H1 (cell line): ENCODE results near the gene PRR27. TPM values are rescaled to one million over a fixed set of nuclear protein-coding genes. Genes with fewer than 3 reads are reported as not detected.
A peak's percentile ranks its signal among the peaks of the same experiment; 100 is the strongest.

Experiments
- CTCF ChIA-PET: fragments of 300-600 bp; sonication (Branson Sonifier 250); formaldehyde crosslinking; loops from one replicate; lab custom pipeline; 2021; ENCODE audit not compliant: partially characterized antibody; lab: Charles Lee
- POLR2A ChIA-PET: fragments of 300-600 bp; sonication (Branson Sonifier 250); formaldehyde crosslinking; loops from one replicate; lab custom pipeline; 2021; ENCODE audit warnings: inconsistent platforms; ENCODE audit not compliant: partially characterized antibody; lab: Charles Lee
- DNase-seq, 2 experiments: peaks; one replicate each; pipeline versions ENCODE4 v3.0.0 to v3.0.0-alpha.2; 2010 to 2022; ENCODE audit warnings: low spot score in 2 of 2, low read depth in 1 of 2, mixed read lengths in 1 of 2
- FAIRE-seq: peaks from 2 replicates; lab custom pipeline; 2011; peaks lifted over from hg19 to GRCh38; lab: Jason Lieb, UNC
- H2AFZ ChIP-seq: 2 replicates; pipeline ENCODE4 v1.8.1; 2012; ENCODE audit warnings: low read length, inconsistent platforms
- H2AK5ac ChIP-seq: 2 replicates; pipeline ENCODE4 v1.6.1; 2013; ENCODE audit warnings: low read depth, low read length
- H2BK120ac ChIP-seq: replicated peaks from 2 replicates; pipeline ENCODE3; 2013; ENCODE audit warnings: low read depth, low read length, inconsistent platforms
- H2BK12ac ChIP-seq: 2 replicates; pipeline ENCODE4 v1.6.1; 2013; ENCODE audit warnings: low read depth, low read length
- H2BK15ac ChIP-seq: 2 replicates; pipeline ENCODE4 v1.6.1; 2013; ENCODE audit warnings: low read length
- H2BK20ac ChIP-seq: 2 replicates; pipeline ENCODE4 v1.6.1; 2013; ENCODE audit warnings: low read length
- H2BK5ac ChIP-seq: 2 replicates; pipeline ENCODE4 v1.6.1; 2013; ENCODE audit warnings: low read depth, low read length
- H3K14ac ChIP-seq: 2 replicates; pipeline ENCODE4 v1.6.1; 2013; ENCODE audit warnings: inconsistent platforms; ENCODE audit not compliant: insufficient read length
- H3K18ac ChIP-seq: 2 replicates; pipeline ENCODE4 v1.6.1; 2013; ENCODE audit warnings: low read length; ENCODE audit errors: extremely low read depth
- H3K23ac ChIP-seq: 2 replicates; pipeline ENCODE4 v1.6.1; 2013; ENCODE audit warnings: inconsistent platforms; ENCODE audit not compliant: insufficient read length
- H3K23me2 ChIP-seq: 2 replicates; pipeline ENCODE4 v1.6.1; 2013; ENCODE audit warnings: low read depth, low read length
- H3K27ac ChIP-seq: 2 replicates; pipeline ENCODE4 v1.6.1; 2011; ENCODE audit warnings: low read depth, low read length, inconsistent platforms
- H3K27me3 ChIP-seq, 4 experiments: replicated peaks in 1 of 4; 1 replicate in 1 of 4; 2 replicates in 3 of 4; pipeline versions ENCODE4 v1.6.1 to v1.8.1; 2011 to 2013; ENCODE audit warnings: low read length in 3 of 4, mild to moderate bottlenecking in 3 of 4, inconsistent platforms in 2 of 4, mixed read lengths in 2 of 4, moderate library complexity in 1 of 4; ENCODE audit not compliant: control insufficient read depth in 3 of 4, insufficient read depth in 3 of 4; ENCODE audit errors: extremely low read depth in 1 of 4
- H3K36me3 ChIP-seq, 4 experiments: 2 replicates each; pipeline versions ENCODE4 v1.6.1 to v1.8.1; 2011 to 2013; ENCODE audit warnings: mild to moderate bottlenecking in 4 of 4, low read length in 3 of 4, moderate library complexity in 2 of 4, control low read depth in 1 of 4, inconsistent platforms in 1 of 4; ENCODE audit not compliant: insufficient read depth in 4 of 4, control insufficient read depth in 2 of 4
- H3K4ac ChIP-seq: replicated peaks from 2 replicates; pipeline ENCODE3; 2013; ENCODE audit warnings: low read length, low read depth, mixed read lengths, inconsistent platforms; ENCODE audit not compliant: insufficient read length
- H3K4me1 ChIP-seq, 4 experiments: replicated peaks in 1 of 4; 1 replicate in 1 of 4; 2 replicates in 3 of 4; pipeline versions ENCODE4 v1.6.1 to v1.8.1; 2011 to 2013; ENCODE audit warnings: low read length in 3 of 4, inconsistent platforms in 2 of 4, mixed read lengths in 1 of 4; ENCODE audit not compliant: insufficient read depth in 4 of 4, control insufficient read depth in 3 of 4
- H3K4me2 ChIP-seq, 2 experiments: 2 replicates each; pipeline versions ENCODE4 v1.6.1 to v1.8.1; 2011 to 2013; ENCODE audit warnings: low read depth in 2 of 2, low read length in 2 of 2, control low read depth in 1 of 2, inconsistent platforms in 1 of 2, mild to moderate bottlenecking in 1 of 2; ENCODE audit not compliant: insufficient read depth in 1 of 2
- H3K4me3 ChIP-seq, 4 experiments: fragments of 200-600, 300-600 bp in 1 of 4; sonication (generic), shearing (Covaris generic), sonication (Bioruptor Twin) in 1 of 4; 2 replicates each; pipeline versions ENCODE4 v1.5.1 to v1.8.1; 2011 to 2016; ENCODE audit warnings: low read length in 4 of 4, low read depth in 3 of 4, control low read depth in 2 of 4, inconsistent platforms in 2 of 4, mild to moderate bottlenecking in 2 of 4, mixed read lengths in 1 of 4, moderate library complexity in 1 of 4; ENCODE audit not compliant: insufficient read depth in 2 of 4; ENCODE audit errors: extremely low read depth in 1 of 4
- H3K56ac ChIP-seq: replicated peaks from 2 replicates; pipeline ENCODE3; 2013; ENCODE audit warnings: low read depth, mild to moderate bottlenecking, mixed read lengths, low read length, inconsistent platforms; ENCODE audit not compliant: insufficient read length
- H3K79me1 ChIP-seq: 2 replicates; pipeline ENCODE4 v1.6.1; 2013; ENCODE audit warnings: low read depth, low read length, control low read depth
- H3K79me2 ChIP-seq, 2 experiments: 2 replicates each; pipeline versions ENCODE4 v1.6.1 to v1.8.1; 2012 to 2013; ENCODE audit warnings: low read length in 2 of 2, mild to moderate bottlenecking in 2 of 2, inconsistent platforms in 1 of 2; ENCODE audit not compliant: insufficient read depth in 2 of 2, control insufficient read depth in 1 of 2
- H3K9ac ChIP-seq, 4 experiments: replicated peaks in 1 of 4; 1 replicate in 1 of 4; 2 replicates in 3 of 4; pipeline versions ENCODE4 v1.6.1 to v1.8.1; 2011 to 2013; ENCODE audit warnings: low read depth in 3 of 4, low read length in 3 of 4, control low read depth in 2 of 4, mild to moderate bottlenecking in 2 of 4, moderate library complexity in 2 of 4, inconsistent platforms in 1 of 4; ENCODE audit errors: extremely low read depth in 1 of 4
- H3K9me3 ChIP-seq, 2 experiments: 2 replicates each; pipeline versions ENCODE4 v1.6.1 to v1.8.1; 2012 to 2013; ENCODE audit warnings: mild to moderate bottlenecking in 2 of 2, moderate library complexity in 2 of 2, control low read depth in 1 of 2, inconsistent platforms in 1 of 2, low read depth in 1 of 2, low read length in 1 of 2, mixed read lengths in 1 of 2; ENCODE audit not compliant: insufficient read depth in 2 of 2
- H4K20me1 ChIP-seq, 2 experiments: replicated peaks in 1 of 2; 2 replicates each; pipeline versions ENCODE3 to v1.8.1; 2011 to 2013; ENCODE audit warnings: inconsistent platforms in 2 of 2, low read length in 2 of 2, mild to moderate bottlenecking in 1 of 2; ENCODE audit not compliant: insufficient read depth in 2 of 2, control insufficient read depth in 1 of 2
- H4K5ac ChIP-seq: 2 replicates; pipeline ENCODE4 v1.6.1; 2013; ENCODE audit warnings: low read length, low read depth, mixed read lengths, inconsistent platforms; ENCODE audit not compliant: insufficient read length
- H4K8ac ChIP-seq: 2 replicates; pipeline ENCODE4 v1.8.0; 2013; ENCODE audit warnings: mild to moderate bottlenecking, moderate library complexity, low read length, inconsistent platforms; ENCODE audit not compliant: insufficient read depth; ENCODE audit errors: extremely low read depth
- H4K91ac ChIP-seq: replicated peaks from 2 replicates; pipeline ENCODE3; 2013; ENCODE audit warnings: low read length, mixed read lengths, inconsistent platforms; ENCODE audit not compliant: insufficient read length
- ATF3 ChIP-seq: IDR thresholded peaks from 2 replicates; pipeline ENCODE4 v1.6.1; 2011; ENCODE audit warnings: low read depth, mild to moderate bottlenecking, low read length; ENCODE audit not compliant: insufficient read depth
- BRCA1 ChIP-seq: IDR thresholded peaks from 2 replicates; pipeline ENCODE4 v1.6.1; 2012; ENCODE audit warnings: low read depth, low read length, improper control_type of control experiment
- EGR1 ChIP-seq: IDR thresholded peaks from 2 replicates; pipeline ENCODE4 v1.6.1; 2011; ENCODE audit warnings: low read depth, low read length, borderline replicate concordance
- FOSL1 ChIP-seq: IDR thresholded peaks from 2 replicates; pipeline ENCODE4 v1.6.1; 2011; ENCODE audit warnings: mild to moderate bottlenecking, low read depth, low read length, moderate library complexity; ENCODE audit not compliant: insufficient read depth
- GABPA ChIP-seq: IDR thresholded peaks from 2 replicates; pipeline ENCODE4 v1.6.1; 2011; ENCODE audit warnings: mild to moderate bottlenecking, low read length, moderate library complexity, borderline replicate concordance; ENCODE audit not compliant: insufficient read depth
- KDM4A ChIP-seq: IDR thresholded peaks from one replicate; pipeline ENCODE4 v1.7.1; 2012; ENCODE audit warnings: low read depth, mild to moderate bottlenecking, moderate library complexity, low read length, inconsistent platforms; ENCODE audit not compliant: severe bottlenecking
- RAD21 ChIP-seq, 2 experiments: IDR thresholded peaks in 1 of 2; conservative IDR thresholded peaks in 1 of 2; 2 replicates each; pipeline ENCODE4 v1.6.1; 2011; ENCODE audit warnings: low read depth in 2 of 2, low read length in 2 of 2, improper control_type of control experiment in 1 of 2, inconsistent platforms in 1 of 2, mild to moderate bottlenecking in 1 of 2, moderate library complexity in 1 of 2
- SP1 ChIP-seq: IDR thresholded peaks from 2 replicates; pipeline ENCODE4 v1.6.1; 2011; ENCODE audit warnings: low read depth, low read length
- SRF ChIP-seq: IDR thresholded peaks from 2 replicates; pipeline ENCODE4 v1.6.1; 2011; ENCODE audit warnings: mild to moderate bottlenecking, low read depth, low read length, moderate library complexity
- TAF1 ChIP-seq: IDR thresholded peaks from 2 replicates; pipeline ENCODE4 v1.6.1; 2011; ENCODE audit warnings: mild to moderate bottlenecking, low read depth, low read length
- TAF7 ChIP-seq: optimal IDR thresholded peaks from 2 replicates; pipeline ENCODE3; 2011; ENCODE audit warnings: low read depth, mild to moderate bottlenecking, inconsistent platforms, low read length, moderate library complexity, borderline replicate concordance
- TCF12 ChIP-seq: IDR thresholded peaks from 2 replicates; pipeline ENCODE4 v1.6.1; 2011; ENCODE audit warnings: low read depth, mild to moderate bottlenecking, low read length
- TEAD4 ChIP-seq: IDR thresholded peaks from 2 replicates; pipeline ENCODE4 v1.6.1; 2012; ENCODE audit warnings: low read depth, low read length, inconsistent platforms, mixed read lengths
- ZNF274 ChIP-seq: IDR thresholded peaks from 2 replicates; pipeline ENCODE4 v1.7.0; 2012; ENCODE audit warnings: low read length, borderline replicate concordance; ENCODE audit errors: extremely low read depth
- WGBS, 2 experiments: shearing (Covaris generic) in 1 of 2; methylation state at CpG; one replicate each; pipeline versions ENCODE4 v1.1.6 to v1.1.7; 2013 to 2015; ENCODE audit warnings: low lambda C conversion rate in 2 of 2, mixed read lengths in 2 of 2, inconsistent platforms in 1 of 2, low coverage in 1 of 2, missing lambda C conversion rate in 1 of 2; ENCODE audit not compliant: insufficient replicate concordance in 2 of 2, insufficient coverage in 1 of 2, insufficient read length in 1 of 2; ENCODE audit errors: extremely low coverage in 1 of 2, missing lambda C conversion rate in 1 of 2; 5-methylcytosine and 5-hydroxymethylcytosine counted together
- polyA plus RNA-seq, 7 experiments: library from polyadenylated mRNA; depleted of rRNA in 3 of 7; stranded (reverse) in 5 of 7; unstranded in 2 of 7; fragments of >200 nt in 5 of 7; fragments of 200-250 nt in 2 of 7; gene quantifications; 1 replicate in 5 of 7; 2 replicates in 1 of 7; 4 replicates in 1 of 7; pipeline versions ENCODE4 v1.2.1 to v1.2.3, GENCODE V29; 2011 to 2013; ENCODE audit warnings: missing spikeins in 2 of 7, mixed read lengths in 2 of 7
- total RNA-seq: library from RNA; stranded (reverse); fragmentation: NEBNext Ultra II Directional; extraction: Animal tissue kit (Norgen Biotek cat#: 25700); gene quantifications from 2 replicates; pipeline ENCODE4 v1.2.1, GENCODE V29; 2021

PRR27 gene
- total and polyA plus RNA-seq, 2 of the 8 experiments (the other 6 are each of a cell fraction or from before 2014, with no cell fraction given) = not detected

- Histone ChIP-seq H3K4me2 (no peak overlapping the region), H2BK15ac (no peak overlapping the region), H3K14ac (no peak overlapping the region), H3K27me3 (no peaks in the 10 kb centered on the region), H2BK12ac (no peak overlapping the region), H4K8ac (no peak overlapping the region), H3K18ac (no peak overlapping the region), H3K4ac (no peak overlapping the region), H4K91ac (no peak overlapping the region), H2AFZ (0 out of 2 replicates have a peak overlapping the region, but pooled peaks have one; percentile 79), H2AK5ac (no peak overlapping the region), H2BK120ac (no peak overlapping the region), H3K27ac (no peak overlapping the region), H3K56ac (no peak overlapping the region), H3K79me2 (no peaks in the 10 kb centered on the region), H4K5ac (no peak overlapping the region), H3K23ac (no peak overlapping the region), H3K4me3 (no peak overlapping the region), H3K79me1 (no peaks in the 10 kb centered on the region), H2BK5ac (no peak overlapping the region), H3K23me2 (no peaks in the 10 kb centered on the region), H3K9me3 (no peaks in the 10 kb centered on the region), H3K4me1 (no peaks in the 10 kb centered on the region), H3K36me3 (no peaks in the 10 kb centered on the region), H3K9ac (no peak overlapping the region), H2BK20ac (no peak overlapping the region), H4K20me1 (no peaks in the 10 kb centered on the region)
- DNase-seq (no peak), FAIRE-seq (no peak)
- ChIA-PET POLR2A (no interaction called here), CTCF (interaction anchor here (0.6 to 1.2 kb wide), 3 partner anchors 12 to 685 kb away, joined by 3 to 4 read pairs (median 3); no protein-coding TSS in a partner anchor)
- WGBS, 2 experiments = 82% methylated on average over 2 of the region's 2 CpGs; no CpG with 5 or more reads in 1 of the 2 experiments
- TF ChIP-seq ZNF274 (no peak), GABPA (no peak), TAF1 (no peak), ATF3 (no peak), KDM4A (no peak), RAD21 (IDR thresholded peaks at IDR 0.05 in 1 of 2, conservative IDR thresholded peaks at IDR 0.05 in 1 of 2; ENCODE audit: low read depth in 2 of 2, low read length in 2 of 2) (no peak), TCF12 (no peak), SP1 (no peak), BRCA1 (no peak), TAF7 (no peak), SRF (no peak), EGR1 (no peak), TEAD4 (no peak), FOSL1 (no peak)
These were observed 4.5 kb downstream of the PRR27 start for GRCh38 chr4:70158576-70158975.
